Stimulated activated naive CD8-positive, alpha-beta T cell treated with anti-CD3 and anti-CD28 coated beads, Interleukin-15, amount 100 ng/mL, for 72 hours (primary cell): ENCODE measurements around the gene BPGM.
"Not testable (repeated sequence)": the region's sequence is repeated elsewhere in the genome, so short reads cannot be mapped to it uniquely, and the experiment has no call there.

Source experiments
- ATAC-seq: fragments of 150-1000 bp; cut with Tn5 transposase; 2 replicates; pipeline ENCODE4 v1.10.0; 2021; ENCODE audit warnings: mild to moderate bottlenecking, moderate library complexity
- DNase-seq, 2 donors: peaks; one replicate each; pipeline ENCODE4 v3.0.0; 2021 to 2022
- H3K27ac Mint-ChIP-seq, 2 donors: one replicate each; pipeline ENCODE4 v1.8.0; 2022; ENCODE audit warnings: mild to moderate bottlenecking in 2 of 2, mixed read lengths in 2 of 2, moderate library complexity in 2 of 2
- H3K27me3 Mint-ChIP-seq: one replicate; pipeline ENCODE4 v1.8.0; 2022; ENCODE audit warnings: mixed read lengths
- H3K4me1 Mint-ChIP-seq: one replicate; pipeline ENCODE4 v1.8.0; 2022; ENCODE audit warnings: mild to moderate bottlenecking, mixed read lengths
- H3K4me3 Mint-ChIP-seq, 2 donors: one replicate each; pipeline ENCODE4 v1.8.0; 2022; ENCODE audit warnings: mild to moderate bottlenecking in 2 of 2, mixed read lengths in 2 of 2, moderate library complexity in 1 of 2
- H3K9me3 Mint-ChIP-seq, 2 donors: one replicate each; pipeline ENCODE4 v1.8.0; 2022; ENCODE audit warnings: mixed read lengths in 2 of 2

BPGM gene

DNA sequence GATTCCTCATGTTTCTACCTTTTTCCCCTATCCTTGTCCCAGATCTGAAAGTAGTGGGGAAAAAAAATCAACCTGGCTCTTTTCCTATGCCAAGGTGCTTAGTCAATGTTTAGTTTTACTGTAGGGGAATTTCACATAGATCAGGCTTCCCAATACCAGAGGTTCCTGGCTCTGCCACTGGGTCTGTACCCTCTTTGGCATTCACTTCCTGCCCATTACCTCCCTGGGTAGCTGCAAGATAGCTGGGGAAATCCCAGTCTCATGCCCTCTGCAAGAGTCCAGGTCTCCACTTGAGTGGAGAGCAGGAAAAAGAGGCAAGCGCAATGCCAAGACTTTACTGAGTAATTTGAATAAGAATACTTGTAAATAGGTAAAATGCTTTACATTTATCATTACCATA lies 3.5 kb upstream of the BPGM start:
- no peak overlapping the region for H3K27ac Mint-ChIP-seq
- ATAC-seq = no peak
- no peaks in the 10 kb centered on the region for H3K27me3 Mint-ChIP-seq
- peaks cover 11 to 12% of the 10 kb centered on the region in 2 donors for H3K9me3 Mint-ChIP-seq
- DNase-seq = no peak
- no peak overlapping the region for H3K4me3 Mint-ChIP-seq
- H3K4me1 Mint-ChIP-seq = peaks cover 17% of the 10 kb centered on the region

- ATAC-seq = no peak
- peaks cover 11 to 12% of the 10 kb centered on the region in 2 donors for H3K9me3 Mint-ChIP-seq
- no peak overlapping the region for H3K4me3 Mint-ChIP-seq
- peaks cover 32% of the 10 kb centered on the region for H3K4me1 Mint-ChIP-seq
- no peaks in the 10 kb centered on the region for H3K27me3 Mint-ChIP-seq
- no peak overlapping the region for H3K27ac Mint-ChIP-seq
- DNase-seq = no peak
These were observed 1.2 kb upstream of the BPGM start for GRCh38 chr7:134645478-134645877.

DNA sequence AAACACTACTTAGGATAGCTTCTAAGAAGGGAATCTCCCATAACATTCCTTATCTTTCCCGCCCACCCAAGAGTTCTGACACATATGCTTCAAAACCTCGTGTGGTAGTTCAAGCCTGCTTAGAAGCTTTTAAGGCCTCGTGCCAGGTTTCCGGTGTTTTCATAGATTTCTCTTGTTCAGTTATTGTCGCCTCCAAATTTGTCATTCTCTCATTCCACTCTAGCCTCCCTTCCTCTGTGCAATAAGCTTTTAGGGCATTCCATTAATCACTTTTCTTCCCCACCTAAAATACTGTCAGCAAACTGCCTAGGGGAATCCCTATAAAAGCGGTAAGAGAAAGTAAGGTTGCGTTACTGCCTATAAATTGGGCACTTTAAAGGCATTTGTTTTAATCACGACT lies 718 bp upstream of the BPGM start:
- H3K4me3 Mint-ChIP-seq = no peak overlapping the region
- H3K27me3 Mint-ChIP-seq = no peaks in the 10 kb centered on the region
- DNase-seq = peak in 1 of 2 donors; percentile 8
- H3K9me3 Mint-ChIP-seq = peaks cover 9 to 11% of the 10 kb centered on the region in 2 donors
- ATAC-seq = no peak
- peaks cover 36% of the 10 kb centered on the region for H3K4me1 Mint-ChIP-seq
- no peak overlapping the region for H3K27ac Mint-ChIP-seq

- peak overlapping the region in 1 of 2 donors; percentile 68 for H3K27ac Mint-ChIP-seq
- H3K27me3 Mint-ChIP-seq = no peaks in the 10 kb centered on the region
- no peak for ATAC-seq
- H3K4me3 Mint-ChIP-seq = no peak overlapping the region
- H3K4me1 Mint-ChIP-seq = peaks cover 37% of the 10 kb centered on the region
- DNase-seq = no peak
- no peaks in the 10 kb centered on the region for H3K9me3 Mint-ChIP-seq
These were observed 1.8 kb downstream of the BPGM start for GRCh38 chr7:134648456-134648855.

- Mint-ChIP-seq H3K4me3 (peak overlapping the region in 1 of 2 donors; percentile 1), H3K9me3 (no peaks in the 10 kb centered on the region), H3K4me1 (peaks cover 46% of the 10 kb centered on the region), H3K27me3 (no peaks in the 10 kb centered on the region), H3K27ac (no peak overlapping the region)
- ATAC-seq = no peak
- no peak for DNase-seq
These were observed 2.6 kb downstream of the BPGM start for GRCh38 chr7:134649226-134649775.

DNA sequence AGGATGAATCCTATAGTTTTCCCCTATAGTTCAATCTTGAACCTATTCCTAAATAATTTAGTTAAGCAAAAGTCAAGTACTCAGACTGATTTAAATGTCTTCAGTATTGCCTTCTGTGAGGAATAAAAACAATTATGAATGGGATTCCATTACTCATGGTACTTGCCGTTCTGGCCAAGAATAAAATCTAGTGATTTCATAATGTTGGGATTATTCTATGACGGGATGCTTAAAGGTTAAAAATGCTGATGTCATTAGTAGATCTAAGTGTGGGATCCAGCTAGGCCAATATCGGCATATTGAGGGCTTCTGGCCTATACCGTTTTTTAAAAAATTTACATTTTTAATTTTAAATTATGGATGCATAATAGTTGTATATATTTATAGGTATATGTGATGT lies 5.3 kb downstream of the BPGM start:
- H3K27me3 Mint-ChIP-seq = no peaks in the 10 kb centered on the region
- peaks cover 58% of the 10 kb centered on the region for H3K4me1 Mint-ChIP-seq
- ATAC-seq = no peak
- no peak overlapping the region for H3K4me3 Mint-ChIP-seq
- H3K9me3 Mint-ChIP-seq = peaks cover 7 to 10% of the 10 kb centered on the region in 2 donors
- H3K27ac Mint-ChIP-seq = no peak overlapping the region
- DNase-seq = no peak

- Mint-ChIP-seq H3K4me1 (peaks cover 54% of the 10 kb centered on the region), H3K27ac (peak overlapping the region; percentile 75 to 91), H3K27me3 (no peaks in the 10 kb centered on the region), H3K9me3 (peaks cover 11 to 12% of the 10 kb centered on the region in 2 donors), H3K4me3 (peak overlapping the region; percentile 38 to 57)
- peak in 1 of 2 donors; percentile 17 for DNase-seq
- ATAC-seq = peak; percentile 98
These were observed 7.6 kb downstream of the BPGM start for GRCh38 chr7:134654104-134654775.

DNA sequence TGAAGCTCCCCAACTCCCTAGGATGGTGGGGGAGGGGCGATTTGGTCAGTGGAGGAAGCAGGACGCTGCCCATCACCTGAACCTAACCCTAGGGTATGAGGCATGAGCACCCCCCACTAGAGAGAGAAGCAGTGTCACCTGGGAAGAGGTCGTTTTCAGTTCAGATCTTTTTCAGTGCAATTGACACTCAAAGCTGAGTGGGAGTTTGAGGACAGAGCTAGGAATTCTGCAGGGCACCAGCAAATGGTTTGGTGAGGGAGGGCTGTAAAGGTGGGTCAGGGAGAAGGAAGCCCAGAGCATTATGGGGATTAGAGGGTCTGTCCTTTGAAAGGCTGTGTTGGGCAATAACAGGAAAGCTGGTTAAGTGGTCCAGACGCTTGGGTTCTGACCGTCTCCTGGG lies 10.9 kb downstream of the BPGM start:
- peaks cover 11 to 12% of the 10 kb centered on the region in 2 donors for H3K9me3 Mint-ChIP-seq
- DNase-seq (no peak), ATAC-seq (no peak)
- H3K27ac Mint-ChIP-seq = no peak overlapping the region
- H3K4me1 Mint-ChIP-seq = peaks cover 52% of the 10 kb centered on the region
- H3K27me3 Mint-ChIP-seq = no peaks in the 10 kb centered on the region
- no peak overlapping the region for H3K4me3 Mint-ChIP-seq

DNA sequence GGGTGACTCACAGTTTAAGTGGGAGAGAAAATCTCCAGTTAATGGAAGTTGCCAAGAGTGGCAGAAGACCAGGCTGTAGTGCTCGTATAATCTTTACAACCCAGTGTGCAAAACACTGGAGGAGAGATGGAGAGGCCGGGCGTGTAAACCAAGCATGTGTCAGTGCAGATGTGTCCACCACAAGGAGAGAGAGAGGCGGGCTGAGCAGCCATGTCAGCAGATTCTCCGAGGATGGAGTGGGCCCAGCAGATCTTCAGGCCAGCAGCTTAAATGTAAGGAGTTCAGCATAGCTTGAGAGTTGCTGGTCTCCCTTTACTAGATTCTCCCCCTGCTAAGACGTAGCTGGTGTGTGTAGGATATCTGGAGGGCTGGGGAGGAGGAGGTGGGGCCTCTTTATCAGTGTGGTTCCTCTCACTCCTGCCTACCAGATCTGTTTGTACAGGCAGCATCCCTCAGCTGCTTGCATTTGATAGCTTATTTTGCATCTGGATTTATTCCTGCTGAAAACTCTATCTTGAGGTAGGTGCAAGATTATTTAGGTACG lies 13.7 kb downstream of the BPGM start:
- ATAC-seq = no peak
- no peaks in the 10 kb centered on the region for H3K27me3 Mint-ChIP-seq
- no peak for DNase-seq
- peaks cover 43% of the 10 kb centered on the region for H3K4me1 Mint-ChIP-seq
- H3K9me3 Mint-ChIP-seq = peaks cover 19 to 20% of the 10 kb centered on the region in 2 donors
- no peak overlapping the region for H3K4me3 Mint-ChIP-seq
- no peak overlapping the region for H3K27ac Mint-ChIP-seq

GRCh38 chr7:134660961-134661376 lies 14.3 kb downstream of the BPGM start:
- DNase-seq = no peak
- Mint-ChIP-seq H3K4me3 (no peak overlapping the region), H3K27me3 (no peaks in the 10 kb centered on the region), H3K9me3 (peaks cover 19 to 20% of the 10 kb centered on the region in 2 donors), H3K27ac (no peak overlapping the region), H3K4me1 (peaks cover 44% of the 10 kb centered on the region)
- no peak for ATAC-seq

- Mint-ChIP-seq H3K9me3 (peaks cover 8% of the 10 kb centered on the region in 2 donors), H3K27ac (no peak overlapping the region), H3K4me1 (peaks cover 52% of the 10 kb centered on the region), H3K4me3 (no peak overlapping the region), H3K27me3 (no peaks in the 10 kb centered on the region)
- no peak for DNase-seq
- no peak for ATAC-seq
These were observed 15.7 kb downstream of the BPGM start for GRCh38 chr7:134662166-134662870.

DNA sequence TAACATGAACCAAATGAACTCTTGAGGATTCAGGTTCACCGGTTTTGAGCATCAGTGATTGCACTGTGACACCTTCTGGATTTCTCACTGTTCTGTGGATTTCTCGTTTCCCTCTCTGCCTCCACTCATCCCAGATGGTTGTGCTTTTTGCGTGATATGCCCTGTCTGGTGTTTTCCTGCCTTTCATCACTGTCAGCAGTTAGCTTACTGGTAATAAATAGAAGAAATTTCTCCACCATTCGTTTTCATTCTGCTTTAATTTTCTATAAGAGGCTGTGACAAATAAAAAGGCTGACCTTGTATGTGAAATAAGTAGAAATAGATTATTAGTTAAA lies 16.2 kb downstream of the BPGM start:
- peaks cover 8% of the 10 kb centered on the region in 2 donors for H3K9me3 Mint-ChIP-seq
- ATAC-seq = no peak
- H3K4me1 Mint-ChIP-seq = peaks cover 52% of the 10 kb centered on the region
- H3K4me3 Mint-ChIP-seq = no peak overlapping the region
- DNase-seq = no peak
- H3K27ac Mint-ChIP-seq = peak overlapping the region in 1 of 2 donors; percentile 75
- no peaks in the 10 kb centered on the region for H3K27me3 Mint-ChIP-seq

GRCh38 chr7:134665045-134665444 lies 18.4 kb downstream of the BPGM start:
- not testable (repeated sequence) for H3K27me3 Mint-ChIP-seq, H3K27ac Mint-ChIP-seq, H3K9me3 Mint-ChIP-seq, ATAC-seq, H3K4me3 Mint-ChIP-seq, DNase-seq
- peaks cover 73% of the 10 kb centered on the region for H3K4me1 Mint-ChIP-seq

DNA sequence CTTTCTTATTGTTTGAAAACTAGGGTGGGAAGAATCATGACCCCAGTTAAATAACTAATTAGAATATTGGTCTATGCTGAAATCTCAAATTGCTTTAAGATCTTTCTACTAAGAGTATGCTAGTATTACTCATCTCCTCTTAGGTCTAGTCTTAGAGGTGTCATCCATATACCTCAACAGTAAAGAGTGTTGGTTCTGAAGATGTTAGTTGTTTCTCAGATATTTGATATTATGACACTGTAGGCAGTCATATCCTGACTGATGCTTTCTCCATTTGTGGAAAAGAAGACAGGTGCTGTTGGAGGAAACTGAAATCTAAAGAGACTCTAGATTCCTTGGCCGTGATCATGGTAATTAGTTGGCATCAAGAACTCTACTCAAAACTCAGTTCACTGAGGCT lies 21.2 kb downstream of the BPGM start:
- peak overlapping the region; percentile 13 to 32 for H3K4me3 Mint-ChIP-seq
- peaks cover 73% of the 10 kb centered on the region for H3K4me1 Mint-ChIP-seq
- no peaks in the 10 kb centered on the region for H3K27me3 Mint-ChIP-seq
- DNase-seq (no peak), ATAC-seq (peak; percentile 88)
- H3K9me3 Mint-ChIP-seq = peaks cover 8% of the 10 kb centered on the region in 2 donors
- H3K27ac Mint-ChIP-seq = no peak overlapping the region

- H3K4me3 Mint-ChIP-seq = peak overlapping the region; percentile 61 to 77
- no peak for ATAC-seq
These were observed 22.7 kb downstream of the BPGM start for GRCh38 chr7:134669388-134669787.

GRCh38 chr7:134669845-134670373 lies 23.3 kb downstream of the BPGM start:
- DNase-seq = peak; percentile 48 to 72
- ATAC-seq = peak; percentile 86
- no peaks in the 10 kb centered on the region for H3K27me3 Mint-ChIP-seq
- peak overlapping the region; percentile 61 to 77 for H3K4me3 Mint-ChIP-seq
- H3K4me1 Mint-ChIP-seq = peaks cover 62% of the 10 kb centered on the region
- H3K27ac Mint-ChIP-seq = peak overlapping the region; percentile 34 to 67
- H3K9me3 Mint-ChIP-seq = peaks cover 2 to 6% of the 10 kb centered on the region in 2 donors

More at GRCh38 chr7:134669388-134669787, 22.7 kb downstream of the BPGM start:
- DNase-seq = no peak
- peak overlapping the region; percentile 67 to 94 for H3K27ac Mint-ChIP-seq
- H3K9me3 Mint-ChIP-seq = peaks cover 7 to 8% of the 10 kb centered on the region in 2 donors
- H3K27me3 Mint-ChIP-seq = no peaks in the 10 kb centered on the region
- peaks cover 67% of the 10 kb centered on the region for H3K4me1 Mint-ChIP-seq
